GM12878 (cell line): ENCODE data around the gene PCDHA3. TPM values are rescaled to one million over a fixed set of nuclear protein-coding genes. Genes with fewer than 3 reads are reported as not detected.
"Not testable (repeated sequence)": the region's sequence is repeated elsewhere in the genome, so short reads cannot be mapped to it uniquely, and the experiment has no call there.

Experiments used
- ATAC-seq: fragments of 200-7000 bp; cut with Tn5 transposase; 3 replicates; pipeline ENCODE4 v1.9.1; 2020; ENCODE audit warnings: mild to moderate bottlenecking, moderate library complexity
- BruUV-seq: library from RNA; stranded (reverse); fragments of 400-500 nt; replicated peaks from 2 replicates; lab custom pipeline; 2021; lab: Mats Ljungman, UMichigan
- CTCF ChIA-PET: fragments of 300-600 bp; sonication (Branson Sonifier 250); formaldehyde crosslinking; extraction: SDS; loops from one replicate; lab custom pipeline; 2021; ENCODE audit warnings: inconsistent platforms; lab: Yijun Ruan, JAX
- POLR2A ChIA-PET: fragments of 350-600 bp; formaldehyde crosslinking; extraction: SDS; loops from one replicate; lab custom pipeline; 2021; ENCODE audit warnings: inconsistent platforms; lab: Charles Lee
- RAD21 ChIA-PET: fragments of 300-600 bp; sonication (Branson Sonifier 250); formaldehyde crosslinking; loops from one replicate; lab custom pipeline; 2023; ENCODE audit warnings: antibody characterized with exemption; ENCODE audit not compliant: unreplicated experiment; lab: Charles Lee
- SMC1A ChIA-PET: fragments of 300-600 bp; sonication (Branson Sonifier 250); formaldehyde crosslinking; loops from one replicate; lab custom pipeline; 2023; ENCODE audit not compliant: unreplicated experiment, uncharacterized antibody; lab: Charles Lee
- DNase-seq: peaks from one replicate; pipeline ENCODE4 v3.0.0-alpha.2; 2011; ENCODE audit warnings: low read depth, low spot score
- FAIRE-seq: peaks from 3 replicates; lab custom pipeline; 2011; peaks lifted over from hg19 to GRCh38; lab: Jason Lieb, UNC
- H2AFZ ChIP-seq: 2 replicates; pipeline ENCODE4 v1.6.0; 2011; ENCODE audit warnings: low read depth, low read length, control low read depth; ENCODE audit not compliant: control insufficient read depth
- H3K27ac ChIP-seq: 2 replicates; pipeline ENCODE4 v1.5.1; 2011; ENCODE audit warnings: control low read depth; ENCODE audit not compliant: control insufficient read depth, insufficient read depth
- H3K27me3 ChIP-seq, 2 experiments: replicated peaks in 1 of 2; 2 replicates each; pipeline versions ENCODE4 v1.6.0 to v1.6.1; 2011; ENCODE audit warnings: low read length in 1 of 2; ENCODE audit not compliant: control insufficient read depth in 2 of 2, insufficient read depth in 2 of 2
- H3K36me3 ChIP-seq, 2 experiments: 2 replicates each; pipeline ENCODE4 v1.5.1; 2011; ENCODE audit warnings: low read length in 1 of 2; ENCODE audit not compliant: control insufficient read depth in 2 of 2, insufficient read depth in 2 of 2
- H3K4me1 ChIP-seq: 2 replicates; pipeline ENCODE4 v1.6.1; 2011; ENCODE audit warnings: mild to moderate bottlenecking, low read length, moderate library complexity, mixed read lengths; ENCODE audit not compliant: control insufficient read depth, insufficient read depth
- H3K4me2 ChIP-seq: 2 replicates; pipeline ENCODE4 v1.6.0; 2011; ENCODE audit warnings: control low read depth; ENCODE audit not compliant: control insufficient read depth, insufficient read depth
- H3K4me3 ChIP-seq: fragments of 200-600 bp; sonication (generic); 2 replicates; pipeline ENCODE4 v1.5.1; 2016
- H3K79me2 ChIP-seq: 2 replicates; pipeline ENCODE4 v1.6.0; 2011; ENCODE audit warnings: low read length; ENCODE audit not compliant: control insufficient read depth, insufficient read depth
- H3K9ac ChIP-seq: 2 replicates; pipeline ENCODE4 v1.8.0; 2011; ENCODE audit warnings: low read length, control low read depth, mixed read lengths; ENCODE audit not compliant: control insufficient read depth, insufficient read depth
- H3K9me3 ChIP-seq: replicated peaks from 3 replicates; pipeline ENCODE4 v1.5.1; 2011; ENCODE audit warnings: mild to moderate bottlenecking, low read length; ENCODE audit not compliant: control insufficient read depth, insufficient read depth
- H4K20me1 ChIP-seq: 2 replicates; pipeline ENCODE4 v1.6.0; 2011; ENCODE audit not compliant: control insufficient read depth, insufficient read depth
- whole genome bisulfite sequencing: methylation state at CpG from one replicate; pipeline ENCODE4 v1.1.6; 2016; ENCODE audit warnings: low lambda C conversion rate; ENCODE audit not compliant: insufficient replicate concordance, insufficient coverage; ENCODE audit errors: missing lambda C conversion rate; 5-methylcytosine and 5-hydroxymethylcytosine counted together
- in situ Hi-C: fragments of 300-500 bp; cut with MboI; formaldehyde crosslinking; loops from 9 replicates; pipeline ENCODE4 v1.14.3; 2018; ENCODE audit warnings: mixed read lengths
- intact Hi-C: fragments of 100-400 bp; cut with micrococcal nuclease; formaldehyde crosslinking; loops from one replicate; pipeline ENCODE4 v1.14.2; 2022; ENCODE audit not compliant: unreplicated experiment
- polyA plus RNA-seq, 11 experiments: library from polyadenylated mRNA; depleted of rRNA in 4 of 11; unstranded in 6 of 11; stranded (reverse) in 5 of 11; fragments of >200 nt; fragmentation: Nextera tagmentation in 4 of 11; fragmentation: Illumina TruSeq in 1 of 11; extraction: Ambion mirVana in 4 of 11; extraction: Trizol in 1 of 11; gene quantifications; 1 replicate in 1 of 11; 2 replicates in 10 of 11; pipeline versions ENCODE4 v1.2.1 to v1.2.3, GENCODE V29; 2011 to 2016; ENCODE audit warnings: inconsistent platforms in 2 of 11, missing spikeins in 2 of 11, low read depth in 1 of 11
- total RNA-seq, 4 experiments: library from RNA; depleted of rRNA in 3 of 4; stranded (reverse); fragments of >200 nt in 3 of 4; fragmentation: Illumina TruSeq in 1 of 4; extraction: Trizol in 1 of 4; gene quantifications; 2 replicates each; pipeline versions ENCODE4 v1.2.1 to v1.2.3, GENCODE V29; 2013 to 2021

PCDHA3 gene
- total and polyA plus RNA-seq, 10 of the 15 experiments (the other 5 are each of a cell fraction or from before 2014, with no cell fraction given): 0.01 to 0.04 TPM; not detected in 8

DNA sequence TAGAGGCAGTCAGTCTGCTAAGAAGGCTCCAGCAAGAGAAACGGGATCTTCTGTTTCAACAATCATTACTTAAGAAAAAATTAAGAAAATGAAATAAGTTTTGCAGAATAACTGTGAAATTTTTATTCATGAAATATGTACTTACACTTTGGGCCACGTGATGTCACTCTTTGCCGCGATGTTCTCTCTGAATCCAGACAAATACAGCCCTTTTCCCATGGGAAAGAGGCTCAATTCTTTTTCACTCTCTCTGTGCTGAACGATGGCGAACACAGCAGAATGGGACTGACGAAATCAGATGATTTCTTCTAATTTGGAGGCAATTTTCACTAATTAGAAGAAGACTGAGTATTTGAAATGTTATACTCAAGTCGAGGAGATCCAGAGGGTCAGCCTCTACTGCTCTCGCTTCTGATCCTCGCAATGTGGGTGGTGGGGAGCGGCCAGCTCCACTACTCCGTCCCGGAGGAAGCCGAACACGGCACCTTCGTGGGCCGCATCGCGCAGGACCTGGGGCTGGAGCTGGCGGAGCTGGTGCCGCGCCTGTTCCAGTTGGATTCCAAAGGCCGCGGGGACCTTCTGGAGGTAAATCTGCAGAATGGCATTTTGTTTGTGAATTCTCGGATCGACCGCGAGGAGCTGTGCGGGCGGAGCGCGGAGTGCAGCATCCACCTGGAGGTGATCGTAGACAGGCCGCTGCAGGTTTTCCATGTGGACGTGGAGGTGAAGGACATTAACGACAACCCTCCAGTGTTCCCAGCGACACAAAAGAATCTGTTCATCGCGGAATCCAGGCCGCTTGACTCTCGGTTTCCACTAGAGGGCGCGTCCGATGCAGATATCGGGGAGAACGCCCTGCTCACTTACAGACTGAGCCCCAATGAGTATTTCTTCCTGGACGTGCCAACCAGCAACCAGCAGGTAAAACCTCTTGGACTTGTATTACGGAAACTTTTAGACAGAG is 47.6 kb downstream of the PCDHA3 start, which contains the start of gene PCDHA9:
TSS of gene PCDHA9 (plus strand) at position 244 of the 964 bp plus-strand sequence. CDS start at position 358, 114 bp downstream.
- H2AFZ ChIP-seq, H3K4me3 ChIP-seq, H3K4me1 ChIP-seq, H3K79me2 ChIP-seq, RAD21 ChIA-PET, H3K36me3 ChIP-seq, BruUV-seq, SMC1A ChIA-PET, CTCF ChIA-PET, H4K20me1 ChIP-seq, POLR2A ChIA-PET, H3K9ac ChIP-seq, in situ Hi-C loops, FAIRE-seq, intact Hi-C loops, H3K4me2 ChIP-seq, H3K9me3 ChIP-seq, H3K27me3 ChIP-seq, ATAC-seq, H3K27ac ChIP-seq, DNase-seq: not testable (repeated sequence)
- 60% methylated on average over 24 of the region's 48 CpGs for WGBS

DNA sequence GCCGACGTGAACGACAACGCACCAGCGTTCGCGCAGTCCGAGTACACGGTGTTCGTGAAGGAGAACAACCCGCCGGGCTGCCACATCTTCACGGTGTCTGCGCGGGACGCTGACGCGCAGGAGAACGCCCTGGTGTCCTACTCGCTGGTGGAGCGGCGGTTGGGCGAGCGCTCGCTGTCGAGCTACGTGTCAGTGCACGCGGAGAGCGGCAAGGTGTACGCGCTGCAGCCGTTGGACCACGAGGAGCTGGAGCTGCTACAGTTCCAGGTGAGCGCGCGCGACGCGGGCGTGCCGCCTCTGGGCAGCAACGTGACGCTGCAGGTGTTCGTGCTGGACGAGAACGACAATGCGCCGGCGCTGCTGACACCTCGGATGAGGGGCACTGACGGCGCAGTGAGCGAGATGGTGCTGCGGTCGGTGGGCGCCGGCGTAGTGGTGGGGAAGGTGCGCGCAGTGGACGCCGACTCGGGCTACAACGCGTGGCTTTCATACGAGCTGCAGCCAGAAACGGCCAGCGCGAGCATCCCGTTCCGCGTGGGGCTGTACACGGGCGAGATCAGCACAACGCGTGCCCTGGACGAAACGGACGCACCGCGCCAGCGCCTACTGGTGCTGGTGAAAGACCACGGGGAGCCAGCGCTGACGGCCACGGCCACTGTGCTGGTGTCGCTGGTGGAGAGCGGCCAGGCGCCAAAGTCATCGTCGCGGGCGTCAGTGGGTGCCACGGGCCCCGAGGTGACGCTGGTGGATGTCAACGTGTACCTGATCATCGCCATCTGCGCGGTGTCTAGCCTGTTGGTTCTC is 49.2 kb downstream of the PCDHA3 start:
- intact Hi-C loops, BruUV-seq, ATAC-seq, POLR2A ChIA-PET, H3K4me2 ChIP-seq, H2AFZ ChIP-seq, H3K36me3 ChIP-seq, H3K4me1 ChIP-seq, H3K4me3 ChIP-seq, H3K9ac ChIP-seq, FAIRE-seq, SMC1A ChIA-PET, H3K9me3 ChIP-seq, in situ Hi-C loops, RAD21 ChIA-PET, H3K79me2 ChIP-seq, H3K27ac ChIP-seq, CTCF ChIA-PET, DNase-seq, H3K27me3 ChIP-seq, H4K20me1 ChIP-seq: not testable (repeated sequence)
- 87% methylated on average over 81 of the region's 101 CpGs for WGBS

Other genes starting within 250 kb of the PCDHA3 start
Only the 7 nearest of the 26 such genes appear.
- gene PCDHA1, start 14.9 kb upstream of the PCDHA3 start, total RNA-seq (2014; rRNA removed): not detected in 2 replicates
- gene PCDHA1, start 14.9 kb upstream of the PCDHA3 start, total RNA-seq (2014; rRNA removed; fragmentation: Illumina TruSeq; extraction: Trizol): not detected in 2 replicates
- not detected in 2 replicates for gene PCDHA1, start 14.9 kb upstream of the PCDHA3 start, total RNA-seq (2021)
- 0.03 TPM in 1 of 2 replicates, not detected in the other for gene PCDHA1, start 14.9 kb upstream of the PCDHA3 start, polyA plus RNA-seq (2011; rRNA removed)
- gene PCDHA1, start 14.9 kb upstream of the PCDHA3 start, polyA plus RNA-seq (2014; fragmentation: Illumina TruSeq; extraction: Trizol): not detected in 2 replicates
- gene PCDHA1, start 14.9 kb upstream of the PCDHA3 start, polyA plus RNA-seq (2014; fragmentation: Nextera tagmentation; extraction: Ambion mirVana): not detected
- not detected in 2 replicates for gene PCDHA1, start 14.9 kb upstream of the PCDHA3 start, polyA plus RNA-seq (2014; rRNA removed)
- not detected for gene PCDHA1, start 14.9 kb upstream of the PCDHA3 start, polyA plus RNA-seq (2016; fragmentation: Nextera tagmentation; extraction: Ambion mirVana)
- gene PCDHA2, start 6.2 kb upstream of the PCDHA3 start, total RNA-seq (2014; rRNA removed): 0.06 TPM in 1 of 2 replicates, not detected in the other
- gene PCDHA2, start 6.2 kb upstream of the PCDHA3 start, total RNA-seq (2014; rRNA removed; fragmentation: Illumina TruSeq; extraction: Trizol): not detected in 2 replicates
- not detected in 2 replicates for gene PCDHA2, start 6.2 kb upstream of the PCDHA3 start, total RNA-seq (2021)
- not detected in 2 replicates for gene PCDHA2, start 6.2 kb upstream of the PCDHA3 start, polyA plus RNA-seq (2011; rRNA removed)
- not detected in 2 replicates for gene PCDHA2, start 6.2 kb upstream of the PCDHA3 start, polyA plus RNA-seq (2014; fragmentation: Illumina TruSeq; extraction: Trizol)
- not detected for gene PCDHA2, start 6.2 kb upstream of the PCDHA3 start, polyA plus RNA-seq (2014; fragmentation: Nextera tagmentation; extraction: Ambion mirVana)
- gene PCDHA2, start 6.2 kb upstream of the PCDHA3 start, polyA plus RNA-seq (2014; rRNA removed): not detected in 2 replicates
- under 1 TPM in 1 of 2 experiments, not detected in 1; 0.04 TPM for gene PCDHA2, start 6.2 kb upstream of the PCDHA3 start, polyA plus RNA-seq (2016; fragmentation: Nextera tagmentation; extraction: Ambion mirVana)
- not detected in 2 replicates for gene PCDHA4, start 6.0 kb downstream of the PCDHA3 start, total RNA-seq (2014; rRNA removed)
- not detected in 2 replicates for gene PCDHA4, start 6.0 kb downstream of the PCDHA3 start, total RNA-seq (2014; rRNA removed; fragmentation: Illumina TruSeq; extraction: Trizol)
- 0.05 TPM in 1 of 2 replicates, not detected in the other for gene PCDHA4, start 6.0 kb downstream of the PCDHA3 start, total RNA-seq (2021)
- not detected in 2 replicates for gene PCDHA4, start 6.0 kb downstream of the PCDHA3 start, polyA plus RNA-seq (2011; rRNA removed)
- not detected in 2 replicates for gene PCDHA4, start 6.0 kb downstream of the PCDHA3 start, polyA plus RNA-seq (2014; fragmentation: Illumina TruSeq; extraction: Trizol)
- gene PCDHA4, start 6.0 kb downstream of the PCDHA3 start, polyA plus RNA-seq (2014; fragmentation: Nextera tagmentation; extraction: Ambion mirVana): not detected
- not detected in 2 replicates for gene PCDHA4, start 6.0 kb downstream of the PCDHA3 start, polyA plus RNA-seq (2014; rRNA removed)
- gene PCDHA4, start 6.0 kb downstream of the PCDHA3 start, polyA plus RNA-seq (2016; fragmentation: Nextera tagmentation; extraction: Ambion mirVana): not detected
- under 0.01 TPM in 1 of 2 replicates, not detected in the other for gene PCDHA5, start 20.6 kb downstream of the PCDHA3 start, total RNA-seq (2014; rRNA removed)
- gene PCDHA5, start 20.6 kb downstream of the PCDHA3 start, total RNA-seq (2014; rRNA removed; fragmentation: Illumina TruSeq; extraction: Trizol): not detected in 2 replicates
- not detected in 2 replicates for gene PCDHA5, start 20.6 kb downstream of the PCDHA3 start, total RNA-seq (2021)
- not detected in 2 replicates for gene PCDHA5, start 20.6 kb downstream of the PCDHA3 start, polyA plus RNA-seq (2011; rRNA removed)
- gene PCDHA5, start 20.6 kb downstream of the PCDHA3 start, polyA plus RNA-seq (2014; fragmentation: Illumina TruSeq; extraction: Trizol): not detected in 2 replicates
- gene PCDHA5, start 20.6 kb downstream of the PCDHA3 start, polyA plus RNA-seq (2014; fragmentation: Nextera tagmentation; extraction: Ambion mirVana): not detected
- 0.03 TPM in 1 of 2 replicates, not detected in the other for gene PCDHA5, start 20.6 kb downstream of the PCDHA3 start, polyA plus RNA-seq (2014; rRNA removed)
- gene PCDHA5, start 20.6 kb downstream of the PCDHA3 start, polyA plus RNA-seq (2016; fragmentation: Nextera tagmentation; extraction: Ambion mirVana): not detected
- not detected in 2 replicates for gene PCDHA6, start 26.9 kb downstream of the PCDHA3 start, total RNA-seq (2014; rRNA removed)
- gene PCDHA6, start 26.9 kb downstream of the PCDHA3 start, total RNA-seq (2014; rRNA removed; fragmentation: Illumina TruSeq; extraction: Trizol): not detected in 2 replicates
- not detected in 2 replicates for gene PCDHA6, start 26.9 kb downstream of the PCDHA3 start, total RNA-seq (2021)
- not detected in 2 replicates for gene PCDHA6, start 26.9 kb downstream of the PCDHA3 start, polyA plus RNA-seq (2011; rRNA removed)
- not detected in 2 replicates for gene PCDHA6, start 26.9 kb downstream of the PCDHA3 start, polyA plus RNA-seq (2014; fragmentation: Illumina TruSeq; extraction: Trizol)
- gene PCDHA6, start 26.9 kb downstream of the PCDHA3 start, polyA plus RNA-seq (2014; fragmentation: Nextera tagmentation; extraction: Ambion mirVana): not detected
- not detected in 2 replicates for gene PCDHA6, start 26.9 kb downstream of the PCDHA3 start, polyA plus RNA-seq (2014; rRNA removed)
- under 1 TPM in 1 of 2 experiments, not detected in 1; 0.09 TPM for gene PCDHA6, start 26.9 kb downstream of the PCDHA3 start, polyA plus RNA-seq (2016; fragmentation: Nextera tagmentation; extraction: Ambion mirVana)
- 0.06 TPM in 1 of 2 replicates, not detected in the other for gene PCDHA7, start 33.2 kb downstream of the PCDHA3 start, total RNA-seq (2014; rRNA removed)
- not detected in 2 replicates for gene PCDHA7, start 33.2 kb downstream of the PCDHA3 start, total RNA-seq (2014; rRNA removed; fragmentation: Illumina TruSeq; extraction: Trizol)
- 0.08 TPM in 1 of 2 replicates, not detected in the other for gene PCDHA7, start 33.2 kb downstream of the PCDHA3 start, total RNA-seq (2021)
- not detected in 2 replicates for gene PCDHA7, start 33.2 kb downstream of the PCDHA3 start, polyA plus RNA-seq (2011; rRNA removed)
- gene PCDHA7, start 33.2 kb downstream of the PCDHA3 start, polyA plus RNA-seq (2014; fragmentation: Illumina TruSeq; extraction: Trizol): not detected in 2 replicates
- not detected for gene PCDHA7, start 33.2 kb downstream of the PCDHA3 start, polyA plus RNA-seq (2014; fragmentation: Nextera tagmentation; extraction: Ambion mirVana)
- gene PCDHA7, start 33.2 kb downstream of the PCDHA3 start, polyA plus RNA-seq (2014; rRNA removed): 0.06 TPM in 1 of 2 replicates, not detected in the other
- gene PCDHA7, start 33.2 kb downstream of the PCDHA3 start, polyA plus RNA-seq (2016; fragmentation: Nextera tagmentation; extraction: Ambion mirVana): under 1 TPM in 1 of 2 experiments, not detected in 1; 0.05 TPM
- not detected in 2 replicates for gene PCDHA8, start 40.1 kb downstream of the PCDHA3 start, total RNA-seq (2014; rRNA removed)
- gene PCDHA8, start 40.1 kb downstream of the PCDHA3 start, total RNA-seq (2014; rRNA removed; fragmentation: Illumina TruSeq; extraction: Trizol): not detected in 2 replicates
- gene PCDHA8, start 40.1 kb downstream of the PCDHA3 start, total RNA-seq (2021): not detected in 2 replicates
- not detected in 2 replicates for gene PCDHA8, start 40.1 kb downstream of the PCDHA3 start, polyA plus RNA-seq (2011; rRNA removed)
- gene PCDHA8, start 40.1 kb downstream of the PCDHA3 start, polyA plus RNA-seq (2014; fragmentation: Illumina TruSeq; extraction: Trizol): not detected in 2 replicates
- not detected for gene PCDHA8, start 40.1 kb downstream of the PCDHA3 start, polyA plus RNA-seq (2014; fragmentation: Nextera tagmentation; extraction: Ambion mirVana)
- not detected in 2 replicates for gene PCDHA8, start 40.1 kb downstream of the PCDHA3 start, polyA plus RNA-seq (2014; rRNA removed)
- not detected for gene PCDHA8, start 40.1 kb downstream of the PCDHA3 start, polyA plus RNA-seq (2016; fragmentation: Nextera tagmentation; extraction: Ambion mirVana)